Hepatocyte (in vitro differentiated cells): ENCODE results near the gene ADPRS.

Source experiments
- EZH2 ChIP-seq: fragments of 200-600 bp; sonication (generic); IDR thresholded peaks from 2 replicates; pipeline ENCODE4 v1.6.1; 2016; ENCODE audit warnings: antibody characterized with exemption, mild to moderate bottlenecking, borderline replicate concordance
- TF ChIP-seq, protein P1 (sequence below): fragments of 200-600 bp; sonication (generic); IDR thresholded peaks from 2 replicates; pipeline ENCODE4 v1.5.1; 2016; ENCODE audit warnings: antibody characterized with exemption, mild to moderate bottlenecking; ENCODE audit not compliant: poor library complexity

DNA sequence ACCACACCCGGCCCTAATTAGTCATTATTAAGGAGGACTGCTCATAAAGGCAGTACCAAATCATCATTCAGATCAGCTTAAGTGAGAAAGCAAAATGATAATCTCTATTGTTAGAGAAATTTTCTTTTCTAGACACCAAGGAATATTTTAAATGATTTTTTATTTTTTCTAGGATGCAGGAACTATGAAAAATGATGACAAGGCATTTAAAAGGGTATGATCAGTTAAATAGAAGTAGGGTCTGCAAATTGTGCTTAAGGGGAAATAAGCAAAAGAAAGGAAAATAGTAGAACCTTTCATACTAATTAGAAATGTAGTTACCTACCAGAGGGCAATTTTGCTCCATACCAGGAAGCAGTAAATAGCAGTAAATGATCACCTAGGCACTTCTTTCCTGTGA is 26.4 kb upstream of the ADPRS start:
- TF ChIP-seq, protein P1, sequence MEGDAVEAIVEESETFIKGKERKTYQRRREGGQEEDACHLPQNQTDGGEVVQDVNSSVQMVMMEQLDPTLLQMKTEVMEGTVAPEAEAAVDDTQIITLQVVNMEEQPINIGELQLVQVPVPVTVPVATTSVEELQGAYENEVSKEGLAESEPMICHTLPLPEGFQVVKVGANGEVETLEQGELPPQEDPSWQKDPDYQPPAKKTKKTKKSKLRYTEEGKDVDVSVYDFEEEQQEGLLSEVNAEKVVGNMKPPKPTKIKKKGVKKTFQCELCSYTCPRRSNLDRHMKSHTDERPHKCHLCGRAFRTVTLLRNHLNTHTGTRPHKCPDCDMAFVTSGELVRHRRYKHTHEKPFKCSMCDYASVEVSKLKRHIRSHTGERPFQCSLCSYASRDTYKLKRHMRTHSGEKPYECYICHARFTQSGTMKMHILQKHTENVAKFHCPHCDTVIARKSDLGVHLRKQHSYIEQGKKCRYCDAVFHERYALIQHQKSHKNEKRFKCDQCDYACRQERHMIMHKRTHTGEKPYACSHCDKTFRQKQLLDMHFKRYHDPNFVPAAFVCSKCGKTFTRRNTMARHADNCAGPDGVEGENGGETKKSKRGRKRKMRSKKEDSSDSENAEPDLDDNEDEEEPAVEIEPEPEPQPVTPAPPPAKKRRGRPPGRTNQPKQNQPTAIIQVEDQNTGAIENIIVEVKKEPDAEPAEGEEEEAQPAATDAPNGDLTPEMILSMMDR = no peak
- no peak for TF ChIP-seq EZH2
